Breast epithelium (tissue), 3 donors: ENCODE results near the gene LRIT3.

Experiments used
- CTCF ChIP-seq, 3 donors: fragments of 450-650 bp; IDR thresholded peaks; one replicate each; pipeline ENCODE4 v1.5.1; 2016 to 2017; ENCODE audit warnings: antibody characterized with exemption in 3 of 3, mild to moderate bottlenecking in 3 of 3, moderate library complexity in 3 of 3
- POLR2A ChIP-seq: fragments of 450-650 bp; IDR thresholded peaks from one replicate; pipeline ENCODE4 v1.6.1; 2016; ENCODE audit warnings: antibody characterized with exemption, mild to moderate bottlenecking, moderate library complexity
- POLR2AphosphoS5 ChIP-seq, 3 donors: sonication (generic); formaldehyde crosslinking; IDR thresholded peaks; one replicate each; pipeline ENCODE4 v1.6.1; 2017; ENCODE audit warnings: antibody characterized with exemption in 3 of 3

DNA sequence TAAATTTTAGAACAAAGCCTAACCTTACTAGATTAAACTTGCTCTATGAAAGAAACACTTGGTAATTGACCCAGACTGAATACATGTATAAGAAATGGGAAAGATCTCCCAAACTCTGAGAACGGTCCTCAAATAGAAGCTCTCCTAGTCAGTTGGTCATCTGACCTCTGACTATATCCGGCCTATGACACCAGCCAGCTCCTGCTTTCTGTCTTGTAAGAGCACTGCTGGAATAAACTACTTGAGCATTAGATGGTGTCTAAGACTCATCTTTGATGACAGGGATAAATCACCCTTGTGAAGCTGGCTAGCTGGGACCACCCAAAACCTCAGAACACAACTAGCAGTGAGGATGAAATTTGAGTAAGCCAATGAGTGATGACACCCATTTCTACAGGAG is 24.2 kb downstream of the LRIT3 start:
- no peak for TF ChIP-seq CTCF (IDR thresholded peaks at IDR 0.05)
- no peak for TF ChIP-seq POLR2A
- TF ChIP-seq POLR2AphosphoS5 (IDR thresholded peaks at IDR 0.05): no peak
